HG02642 (cell line): ENCODE results near the gene RPS6KC1.
"Not testable (repeated sequence)": the region's sequence is repeated elsewhere in the genome, so short reads cannot be mapped to it uniquely, and the experiment has no call there.

Source experiments
- ATAC-seq: cut with Tn5 transposase; IDR thresholded peaks from one replicate; pipeline ENCODE4 v1.9.1; 2021; ENCODE audit warnings: mild to moderate bottlenecking; ENCODE audit not compliant: unreplicated experiment, poor library complexity

RPS6KC1 gene

GRCh38 chr1:213201380-213202155 lies 150.5 kb downstream of the RPS6KC1 start:
- ATAC-seq: no peak

- ATAC-seq: no peak
Observed at GRCh38 chr1:213211201-213211600, 160.2 kb downstream of the RPS6KC1 start.

- not testable (repeated sequence) for ATAC-seq
Observed at GRCh38 chr1:213219076-213219475, 168.0 kb downstream of the RPS6KC1 start.

- no peak for ATAC-seq
Observed at GRCh38 chr1:213221209-213221608, 170.2 kb downstream of the RPS6KC1 start.

GRCh38 chr1:213227458-213227857 lies 176.4 kb downstream of the RPS6KC1 start:
- ATAC-seq: no peak

GRCh38 chr1:213231795-213232231 lies 180.8 kb downstream of the RPS6KC1 start:
- ATAC-seq: no peak

- ATAC-seq: no peak
Observed at GRCh38 chr1:213242883-213243282, 191.8 kb downstream of the RPS6KC1 start.

- no peak for ATAC-seq
Observed at GRCh38 chr1:213244664-213245091, 193.6 kb downstream of the RPS6KC1 start.

GRCh38 chr1:213245260-213245910 lies 194.3 kb downstream of the RPS6KC1 start:
- ATAC-seq: no peak

GRCh38 chr1:213247038-213247437 lies 196.0 kb downstream of the RPS6KC1 start:
- no peak for ATAC-seq

- ATAC-seq: no peak
Observed at GRCh38 chr1:213249395-213249794, 198.4 kb downstream of the RPS6KC1 start.

- no peak for ATAC-seq
Observed at GRCh38 chr1:213250041-213250440, 199.0 kb downstream of the RPS6KC1 start.

GRCh38 chr1:213250446-213250845 lies 199.4 kb downstream of the RPS6KC1 start:
- ATAC-seq: no peak

- no peak for ATAC-seq
Observed at GRCh38 chr1:213251972-213252371, 200.9 kb downstream of the RPS6KC1 start.

GRCh38 chr1:213256438-213257087 lies 205.5 kb downstream of the RPS6KC1 start:
- peak; percentile 93 for ATAC-seq

- ATAC-seq: no peak
Observed at GRCh38 chr1:213260311-213261075, 209.5 kb downstream of the RPS6KC1 start.

- ATAC-seq: no peak
Observed at GRCh38 chr1:213264531-213264930, 213.5 kb downstream of the RPS6KC1 start.

- no peak for ATAC-seq
Observed at GRCh38 chr1:213266983-213267772, 216.1 kb downstream of the RPS6KC1 start.

- no peak for ATAC-seq
Observed at GRCh38 chr1:213268221-213268620, 217.2 kb downstream of the RPS6KC1 start.

GRCh38 chr1:213269829-213270228 lies 218.8 kb downstream of the RPS6KC1 start:
- ATAC-seq: no peak
